H1 (cell line): ENCODE data around the gene CLDN4. TPM values are rescaled to one million over a fixed set of nuclear protein-coding genes. Genes with fewer than 3 reads are reported as not detected.

Experiments
- BACH1 ChIP-seq: IDR thresholded peaks from 2 replicates; pipeline ENCODE4 v1.6.1; 2012; ENCODE audit warnings: low read length, improper control_type of control experiment
- CBX8 ChIP-seq: fragments of 300-800, 300-1000 bp; sonication (generic); IDR thresholded peaks from 2 replicates; pipeline ENCODE4 v1.7.1; 2016; ENCODE audit warnings: low read depth, low read length, borderline replicate concordance
- CHD7 ChIP-seq: fragments of 300-600 bp; sonication (generic); IDR thresholded peaks from 2 replicates; pipeline ENCODE4 v1.7.1; 2012; ENCODE audit warnings: low read length, moderate library complexity, mild to moderate bottlenecking, inconsistent platforms; ENCODE audit not compliant: insufficient replicate concordance
- FOSL1 ChIP-seq: IDR thresholded peaks from 2 replicates; pipeline ENCODE4 v1.6.1; 2011; ENCODE audit warnings: mild to moderate bottlenecking, low read depth, low read length, moderate library complexity; ENCODE audit not compliant: insufficient read depth
- MAX ChIP-seq: IDR thresholded peaks from 2 replicates; pipeline ENCODE4 v1.6.1; 2012; ENCODE audit warnings: inconsistent platforms
- SIRT6 ChIP-seq: IDR thresholded peaks from one replicate; pipeline ENCODE4 v1.7.1; 2012; ENCODE audit warnings: low read length, inconsistent platforms
- SP2 ChIP-seq: IDR thresholded peaks from 2 replicates; pipeline ENCODE4 v1.6.1; 2012; ENCODE audit warnings: mild to moderate bottlenecking, low read length, inconsistent platforms
- TAF1 ChIP-seq: IDR thresholded peaks from 2 replicates; pipeline ENCODE4 v1.6.1; 2011; ENCODE audit warnings: mild to moderate bottlenecking, low read depth, low read length
- TCF12 ChIP-seq: IDR thresholded peaks from 2 replicates; pipeline ENCODE4 v1.6.1; 2011; ENCODE audit warnings: low read depth, mild to moderate bottlenecking, low read length
- ZNF274 ChIP-seq: IDR thresholded peaks from 2 replicates; pipeline ENCODE4 v1.7.0; 2012; ENCODE audit warnings: low read length, borderline replicate concordance; ENCODE audit errors: extremely low read depth
- polyA plus RNA-seq, 7 experiments: library from polyadenylated mRNA; depleted of rRNA in 3 of 7; stranded (reverse) in 5 of 7; unstranded in 2 of 7; fragments of >200 nt in 5 of 7; fragments of 200-250 nt in 2 of 7; gene quantifications; 1 replicate in 5 of 7; 2 replicates in 1 of 7; 4 replicates in 1 of 7; pipeline versions ENCODE4 v1.2.1 to v1.2.3, GENCODE V29; 2011 to 2013; ENCODE audit warnings: missing spikeins in 2 of 7, mixed read lengths in 2 of 7
- total RNA-seq: library from RNA; stranded (reverse); fragmentation: NEBNext Ultra II Directional; extraction: Animal tissue kit (Norgen Biotek cat#: 25700); gene quantifications from 2 replicates; pipeline ENCODE4 v1.2.1, GENCODE V29; 2021

The CLDN4 gene
- total and polyA plus RNA-seq, 2 of the 8 experiments (the other 6 are each of a cell fraction or from before 2014, with no cell fraction given) = 28.0 to 69.3 TPM

- TF ChIP-seq CHD7 = no peak
- no peak for TF ChIP-seq TAF1
- no peak for TF ChIP-seq SIRT6
- TF ChIP-seq TCF12 = no peak
- TF ChIP-seq BACH1 = no peak
- TF ChIP-seq ZNF274 = no peak
- no peak for TF ChIP-seq FOSL1
- no peak for TF ChIP-seq CBX8
- no peak for TF ChIP-seq MAX
- no peak for TF ChIP-seq SP2
These were observed 20.9 kb downstream of the CLDN4 start (continued) for GRCh38 chr7:73851410-73852338.
